Sigmoid colon (tissue), 7 donors: ENCODE results near the gene NTRK3. TPM values are rescaled to one million over a fixed set of nuclear protein-coding genes. Genes with fewer than 3 reads are reported as not detected.

Experiments used
- DNase-seq: peaks from one replicate; pipeline ENCODE4 v3.0.0-alpha.2; 2019
- H3K27ac ChIP-seq, 4 donors: fragments of 200-600 bp; sonication (generic); one replicate each; pipeline ENCODE4 v1.5.1; 2016 to 2019; ENCODE audit warnings: mild to moderate bottlenecking in 1 of 4
- H3K27me3 ChIP-seq, 3 donors: fragments of 200-600 bp; sonication (generic); one replicate each; pipeline ENCODE4 v1.5.1; 2019; ENCODE audit warnings: mild to moderate bottlenecking in 1 of 3
- H3K36me3 ChIP-seq, 4 donors: fragments of 200-600 bp; sonication (generic); one replicate each; pipeline ENCODE4 v1.5.1; 2016 to 2019
- H3K4me1 ChIP-seq, 4 donors: fragments of 200-600 bp; sonication (generic); one replicate each; pipeline ENCODE4 v1.5.1; 2017 to 2019
- H3K4me3 ChIP-seq, 4 donors: fragments of 200-600 bp; sonication (generic); one replicate each; pipeline ENCODE4 v1.5.1; 2017 to 2019; ENCODE audit warnings: mild to moderate bottlenecking in 2 of 4, moderate library complexity in 1 of 4
- H3K9me3 ChIP-seq, 4 donors: fragments of 200-600 bp in 3 of 4; sonication (generic) in 3 of 4; one replicate each; pipeline versions ENCODE4 v1.5.1 to v1.6.1; 2013 to 2019
- CTCF ChIP-seq, 4 experiments: fragments of 450-650 bp in 3 of 4; fragments of 200-600 bp in 1 of 4; IDR thresholded peaks; one replicate each; pipeline ENCODE4 v1.5.1; 2016 to 2019; ENCODE audit warnings: antibody characterized with exemption in 4 of 4, mild to moderate bottlenecking in 3 of 4, moderate library complexity in 2 of 4
- EP300 ChIP-seq, 4 donors: sonication (generic); formaldehyde crosslinking; IDR thresholded peaks; one replicate each; pipeline ENCODE4 v1.6.1; 2017; ENCODE audit warnings: antibody characterized with exemption in 4 of 4
- POLR2A ChIP-seq, 2 donors: fragments of 450-650 bp; IDR thresholded peaks; one replicate each; pipeline ENCODE4 v1.6.1; 2016; ENCODE audit warnings: antibody characterized with exemption in 2 of 2, mild to moderate bottlenecking in 2 of 2, moderate library complexity in 2 of 2
- POLR2AphosphoS5 ChIP-seq, 4 donors: sonication (generic); formaldehyde crosslinking; IDR thresholded peaks; one replicate each; pipeline ENCODE4 v1.6.1; 2017; ENCODE audit warnings: antibody characterized with exemption in 4 of 4
- WGBS, 2 donors: extraction: QIAGEN DNeasy Blood & Tissue Kit; methylation state at CpG; one replicate each; pipeline ENCODE4 v1.1.7; 2013; 5-methylcytosine and 5-hydroxymethylcytosine counted together
- intact Hi-C: fragments of 100-400 bp; cut with DNase I; formaldehyde crosslinking; loops from one replicate; pipeline ENCODE4 v1.15.1; 2023
- polyA plus RNA-seq, 3 donors: library from polyadenylated mRNA; stranded (reverse); fragments of 200-250 nt; gene quantifications; one replicate each; pipeline ENCODE4 v1.2.3, GENCODE V29; 2013
- total RNA-seq, 4 donors: library from RNA; depleted of rRNA; stranded (reverse); fragments of >200 nt; gene quantifications; one replicate each; pipeline ENCODE4 v1.1.0, GENCODE V29; 2016
- donor health status: healthy with polysubstance abuse.
- donor health status: Bipolar disorder and iron deficiency.
- donor health status: healthy.

The NTRK3 gene
- total and polyA plus RNA-seq, 7 donors, result 1.1 to 13.0 (median 3.6) TPM; not detected in 2

- TF ChIP-seq POLR2A (IDR thresholded peaks at IDR 0.05) (no peak), POLR2AphosphoS5 (IDR thresholded peaks at IDR 0.05) (peak in 1 of 4 donors; percentile 71), EP300 (IDR thresholded peaks at IDR 0.05) (no peak), CTCF (IDR thresholded peaks at IDR 0.05) (no peak)
- Histone ChIP-seq H3K9me3 (no peaks in the 10 kb centered on the region), H3K27me3 (no peaks in the 10 kb centered on the region), H3K4me3 (no peak overlapping the region), H3K27ac (no peak overlapping the region), H3K36me3 (no peaks in the 10 kb centered on the region), H3K4me1 (peaks cover 0 to 22% (median 6%) of the 10 kb centered on the region in 4 donors)
- intact Hi-C loops, result no loop called here
- no peak for DNase-seq
- WGBS, 2 donors, result 64 to 68% methylated on average over 13 of the region's 13 CpGs
Measured at GRCh38 chr15:87973501-87974215, 282.9 kb downstream of the NTRK3 start.

- intact Hi-C loops, result no loop called here
- Histone ChIP-seq H3K9me3 (no peaks in the 10 kb centered on the region), H3K27ac (no peak overlapping the region), H3K4me3 (no peak overlapping the region), H3K4me1 (peaks cover 0 to 22% (median 6%) of the 10 kb centered on the region in 4 donors), H3K27me3 (no peaks in the 10 kb centered on the region), H3K36me3 (no peaks in the 10 kb centered on the region)
- DNase-seq, result no peak
- TF ChIP-seq CTCF (IDR thresholded peaks at IDR 0.05) (no peak), POLR2AphosphoS5 (IDR thresholded peaks at IDR 0.05) (no peak), POLR2A (IDR thresholded peaks at IDR 0.05) (no peak)
- 64 to 81% methylated on average over 3 of the region's 3 CpGs for WGBS, 2 donors
Measured at GRCh38 chr15:87971076-87971475, 285.5 kb downstream of the NTRK3 start.

- no peak for DNase-seq
- intact Hi-C loops, result no loop called here
- no peak overlapping the region for H3K27ac ChIP-seq
- H3K4me3 ChIP-seq, result no peak overlapping the region
- 81 to 87% methylated on average over 2 of the region's 2 CpGs for WGBS, 2 donors
- H3K27me3 ChIP-seq, result no peaks in the 10 kb centered on the region
- no peaks in the 10 kb centered on the region for H3K36me3 ChIP-seq
- H3K4me1 ChIP-seq, result no peaks in the 10 kb centered on the region
- TF ChIP-seq EP300 (IDR thresholded peaks at IDR 0.05), result no peak
- TF ChIP-seq POLR2A (IDR thresholded peaks at IDR 0.05), result no peak
- TF ChIP-seq CTCF (IDR thresholded peaks at IDR 0.05), result no peak
- TF ChIP-seq POLR2AphosphoS5 (IDR thresholded peaks at IDR 0.05), result no peak
- H3K9me3 ChIP-seq, result no peaks in the 10 kb centered on the region
Measured at GRCh38 chr15:87967951-87968350, 288.6 kb downstream of the NTRK3 start.

- 37 to 60% methylated on average over 5 of the region's 5 CpGs for WGBS, 2 donors
- Histone ChIP-seq H3K4me1 (no peaks in the 10 kb centered on the region), H3K27ac (no peak overlapping the region), H3K36me3 (no peaks in the 10 kb centered on the region), H3K4me3 (no peak overlapping the region), H3K27me3 (no peaks in the 10 kb centered on the region), H3K9me3 (no peaks in the 10 kb centered on the region)
- DNase-seq, result no peak
- intact Hi-C loops, result no loop called here
- TF ChIP-seq CTCF (IDR thresholded peaks at IDR 0.05) (no peak), POLR2AphosphoS5 (IDR thresholded peaks at IDR 0.05) (no peak), EP300 (IDR thresholded peaks at IDR 0.05) (no peak), POLR2A (IDR thresholded peaks at IDR 0.05) (no peak)
Measured at GRCh38 chr15:87965304-87965703, 291.2 kb downstream of the NTRK3 start.

GRCh38 chr15:87962428-87962827 lies 294.1 kb downstream of the NTRK3 start:
- Histone ChIP-seq H3K36me3 (no peaks in the 10 kb centered on the region), H3K9me3 (no peaks in the 10 kb centered on the region), H3K27ac (no peak overlapping the region), H3K27me3 (no peaks in the 10 kb centered on the region), H3K4me1 (no peaks in the 10 kb centered on the region), H3K4me3 (no peak overlapping the region)
- TF ChIP-seq CTCF (IDR thresholded peaks at IDR 0.05), result no peak
- TF ChIP-seq POLR2AphosphoS5 (IDR thresholded peaks at IDR 0.05), result no peak
- no peak for TF ChIP-seq EP300 (IDR thresholded peaks at IDR 0.05)
- no peak for TF ChIP-seq POLR2A (IDR thresholded peaks at IDR 0.05)
- intact Hi-C loops, result no loop called here
- WGBS, 2 donors, result 17 to 24% methylated on average over 4 of the region's 4 CpGs
- no peak for DNase-seq
